DND-41 (cell line): ENCODE results near the gene KRT72.

Experiments
- EZH2 ChIP-seq: IDR thresholded peaks from 3 replicates; pipeline ENCODE4 v1.6.1; 2012; ENCODE audit warnings: borderline replicate concordance, low read depth, mild to moderate bottlenecking, moderate library complexity, low read length, inconsistent platforms; ENCODE audit not compliant: severe bottlenecking
- TF ChIP-seq, protein P1 (sequence below): IDR thresholded peaks from 2 replicates; pipeline ENCODE4 v1.5.1; 2012; ENCODE audit warnings: borderline replicate concordance, low read length, moderate library complexity, mild to moderate bottlenecking; ENCODE audit not compliant: poor library complexity, severe bottlenecking; ENCODE audit errors: extremely low read depth

GRCh38 chr12:52608161-52608560 is 6.9 kb upstream of the KRT72 start:
- TF ChIP-seq, protein P1, sequence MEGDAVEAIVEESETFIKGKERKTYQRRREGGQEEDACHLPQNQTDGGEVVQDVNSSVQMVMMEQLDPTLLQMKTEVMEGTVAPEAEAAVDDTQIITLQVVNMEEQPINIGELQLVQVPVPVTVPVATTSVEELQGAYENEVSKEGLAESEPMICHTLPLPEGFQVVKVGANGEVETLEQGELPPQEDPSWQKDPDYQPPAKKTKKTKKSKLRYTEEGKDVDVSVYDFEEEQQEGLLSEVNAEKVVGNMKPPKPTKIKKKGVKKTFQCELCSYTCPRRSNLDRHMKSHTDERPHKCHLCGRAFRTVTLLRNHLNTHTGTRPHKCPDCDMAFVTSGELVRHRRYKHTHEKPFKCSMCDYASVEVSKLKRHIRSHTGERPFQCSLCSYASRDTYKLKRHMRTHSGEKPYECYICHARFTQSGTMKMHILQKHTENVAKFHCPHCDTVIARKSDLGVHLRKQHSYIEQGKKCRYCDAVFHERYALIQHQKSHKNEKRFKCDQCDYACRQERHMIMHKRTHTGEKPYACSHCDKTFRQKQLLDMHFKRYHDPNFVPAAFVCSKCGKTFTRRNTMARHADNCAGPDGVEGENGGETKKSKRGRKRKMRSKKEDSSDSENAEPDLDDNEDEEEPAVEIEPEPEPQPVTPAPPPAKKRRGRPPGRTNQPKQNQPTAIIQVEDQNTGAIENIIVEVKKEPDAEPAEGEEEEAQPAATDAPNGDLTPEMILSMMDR = no peak
- no peak for TF ChIP-seq EZH2
